Mammary epithelial cell (primary cell): ENCODE results near the gene LMAN2.

Experiments used
- EZH2 ChIP-seq: IDR thresholded peaks from 2 replicates; pipeline ENCODE4 v1.6.1; 2012; ENCODE audit warnings: low read length, inconsistent platforms, borderline replicate concordance
- TF ChIP-seq, protein P1 (sequence below), 2 donors: IDR thresholded peaks in 1 of 2; conservative IDR thresholded peaks in 1 of 2; 2 replicates each; pipeline ENCODE4 v1.5.1; 2011 to 2012; ENCODE audit warnings: inconsistent platforms in 2 of 2, low read length in 2 of 2, mild to moderate bottlenecking in 2 of 2, control low read depth in 1 of 2, low read depth in 1 of 2; ENCODE audit not compliant: insufficient read depth in 1 of 2; ENCODE audit errors: extremely low read depth in 1 of 2

DNA sequence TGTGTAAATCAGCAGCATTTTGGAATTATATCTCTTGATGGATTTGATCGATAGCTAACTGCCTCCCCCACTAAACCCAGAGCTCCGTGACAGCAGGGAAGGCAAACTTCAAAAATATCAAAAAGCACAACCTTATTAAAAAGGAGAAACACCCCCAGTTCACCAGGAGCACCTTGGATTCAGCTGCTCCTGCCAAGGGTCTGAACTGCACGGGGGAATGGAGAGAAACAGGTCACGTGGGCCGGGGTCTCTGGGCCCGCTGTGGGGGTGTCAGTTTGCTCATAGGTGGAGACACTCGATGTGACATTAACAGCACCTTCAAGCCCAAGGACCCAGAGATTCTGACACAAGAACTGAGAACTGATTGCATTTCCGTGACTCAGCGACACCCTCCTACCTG is 31.7 kb upstream of the LMAN2 start:
- no peak for TF ChIP-seq EZH2
- TF ChIP-seq, protein P1, sequence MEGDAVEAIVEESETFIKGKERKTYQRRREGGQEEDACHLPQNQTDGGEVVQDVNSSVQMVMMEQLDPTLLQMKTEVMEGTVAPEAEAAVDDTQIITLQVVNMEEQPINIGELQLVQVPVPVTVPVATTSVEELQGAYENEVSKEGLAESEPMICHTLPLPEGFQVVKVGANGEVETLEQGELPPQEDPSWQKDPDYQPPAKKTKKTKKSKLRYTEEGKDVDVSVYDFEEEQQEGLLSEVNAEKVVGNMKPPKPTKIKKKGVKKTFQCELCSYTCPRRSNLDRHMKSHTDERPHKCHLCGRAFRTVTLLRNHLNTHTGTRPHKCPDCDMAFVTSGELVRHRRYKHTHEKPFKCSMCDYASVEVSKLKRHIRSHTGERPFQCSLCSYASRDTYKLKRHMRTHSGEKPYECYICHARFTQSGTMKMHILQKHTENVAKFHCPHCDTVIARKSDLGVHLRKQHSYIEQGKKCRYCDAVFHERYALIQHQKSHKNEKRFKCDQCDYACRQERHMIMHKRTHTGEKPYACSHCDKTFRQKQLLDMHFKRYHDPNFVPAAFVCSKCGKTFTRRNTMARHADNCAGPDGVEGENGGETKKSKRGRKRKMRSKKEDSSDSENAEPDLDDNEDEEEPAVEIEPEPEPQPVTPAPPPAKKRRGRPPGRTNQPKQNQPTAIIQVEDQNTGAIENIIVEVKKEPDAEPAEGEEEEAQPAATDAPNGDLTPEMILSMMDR (conservative IDR thresholded peaks at IDR 0.05 in 1 of 2, IDR thresholded peaks at IDR 0.05 in 1 of 2; ENCODE audit: extremely low read depth in 1 of 2, insufficient read depth in 1 of 2, low read depth in 1 of 2, low read length in 2 of 2) = no peak
